ENCODE results near the gene HEATR9.

DNA sequence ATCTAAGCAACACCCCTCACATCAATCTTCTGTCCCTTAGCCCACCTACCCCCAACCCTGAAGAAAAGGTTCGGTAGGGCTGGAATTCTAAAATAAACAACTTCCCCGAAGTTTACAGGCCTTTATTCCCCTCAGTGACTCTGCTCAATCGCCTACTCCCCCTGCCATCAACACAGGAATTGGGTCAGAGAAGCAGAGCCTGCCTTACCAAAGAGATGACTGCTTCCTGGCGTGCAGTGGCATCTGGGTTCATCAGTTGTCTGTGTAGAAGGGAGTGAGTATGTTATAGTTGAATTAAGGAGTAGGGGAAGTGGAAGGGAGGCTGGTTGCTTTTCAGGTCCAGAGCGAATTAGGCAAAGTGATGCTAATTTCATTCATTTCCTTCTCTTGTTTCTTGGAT lies 12.7 kb downstream of the HEATR9 start:
- no peak for TF ChIP-seq ZFP30 (CRISPR knock-in tag; IDR thresholded peaks at IDR 0.05)
- TF ChIP-seq, protein P1, sequence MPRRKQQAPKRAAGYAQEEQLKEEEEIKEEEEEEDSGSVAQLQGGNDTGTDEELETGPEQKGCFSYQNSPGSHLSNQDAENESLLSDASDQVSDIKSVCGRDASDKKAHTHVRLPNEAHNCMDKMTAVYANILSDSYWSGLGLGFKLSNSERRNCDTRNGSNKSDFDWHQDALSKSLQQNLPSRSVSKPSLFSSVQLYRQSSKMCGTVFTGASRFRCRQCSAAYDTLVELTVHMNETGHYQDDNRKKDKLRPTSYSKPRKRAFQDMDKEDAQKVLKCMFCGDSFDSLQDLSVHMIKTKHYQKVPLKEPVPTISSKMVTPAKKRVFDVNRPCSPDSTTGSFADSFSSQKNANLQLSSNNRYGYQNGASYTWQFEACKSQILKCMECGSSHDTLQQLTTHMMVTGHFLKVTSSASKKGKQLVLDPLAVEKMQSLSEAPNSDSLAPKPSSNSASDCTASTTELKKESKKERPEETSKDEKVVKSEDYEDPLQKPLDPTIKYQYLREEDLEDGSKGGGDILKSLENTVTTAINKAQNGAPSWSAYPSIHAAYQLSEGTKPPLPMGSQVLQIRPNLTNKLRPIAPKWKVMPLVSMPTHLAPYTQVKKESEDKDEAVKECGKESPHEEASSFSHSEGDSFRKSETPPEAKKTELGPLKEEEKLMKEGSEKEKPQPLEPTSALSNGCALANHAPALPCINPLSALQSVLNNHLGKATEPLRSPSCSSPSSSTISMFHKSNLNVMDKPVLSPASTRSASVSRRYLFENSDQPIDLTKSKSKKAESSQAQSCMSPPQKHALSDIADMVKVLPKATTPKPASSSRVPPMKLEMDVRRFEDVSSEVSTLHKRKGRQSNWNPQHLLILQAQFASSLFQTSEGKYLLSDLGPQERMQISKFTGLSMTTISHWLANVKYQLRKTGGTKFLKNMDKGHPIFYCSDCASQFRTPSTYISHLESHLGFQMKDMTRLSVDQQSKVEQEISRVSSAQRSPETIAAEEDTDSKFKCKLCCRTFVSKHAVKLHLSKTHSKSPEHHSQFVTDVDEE (CRISPR knock-in tag; IDR thresholded peaks at IDR 0.05), result no peak
